ENCODE data around the gene ESRRG.

DNA sequence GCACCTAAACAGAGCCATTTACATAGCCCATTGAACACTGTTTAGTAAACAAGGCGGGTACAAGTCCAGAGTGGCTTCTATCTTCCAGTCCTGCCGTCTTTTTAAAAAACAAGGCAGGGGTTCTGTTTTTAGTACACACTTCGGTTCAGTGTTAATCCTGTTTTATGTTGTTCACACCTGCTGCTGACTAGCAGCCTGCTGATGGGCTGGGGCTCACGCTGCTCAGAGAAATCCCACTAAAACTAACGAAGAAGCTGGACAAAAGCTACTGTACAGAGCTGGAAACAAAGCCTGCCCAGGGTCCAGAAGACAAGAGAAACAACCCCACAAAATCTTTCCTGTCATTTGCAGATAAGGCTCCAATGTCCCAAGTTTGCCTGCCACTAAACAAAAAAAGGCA, 13.2 kb downstream of the ESRRG start:
- TF ChIP-seq GATA2 (IDR thresholded peaks at IDR 0.05; ENCODE audit: low read depth, low read length) (no peak), GATA3 (IDR thresholded peaks at IDR 0.05; ENCODE audit: low read depth, low read length) (no peak)

Data from SH-SY5Y (cell line).